Ammon's horn (tissue), 1 donor: ENCODE data around the gene RASGRF1.
A peak's percentile ranks its signal among the peaks of the same experiment; 100 is the strongest.
"Not testable (repeated sequence)": the region's sequence is repeated elsewhere in the genome, so short reads cannot be mapped to it uniquely, and the experiment has no call there.

Experiments used
- DNase-seq: peaks from one replicate; pipeline ENCODE4 v3.0.0-alpha.2; 2016; ENCODE audit warnings: low spot score

Gene RASGRF1

DNA sequence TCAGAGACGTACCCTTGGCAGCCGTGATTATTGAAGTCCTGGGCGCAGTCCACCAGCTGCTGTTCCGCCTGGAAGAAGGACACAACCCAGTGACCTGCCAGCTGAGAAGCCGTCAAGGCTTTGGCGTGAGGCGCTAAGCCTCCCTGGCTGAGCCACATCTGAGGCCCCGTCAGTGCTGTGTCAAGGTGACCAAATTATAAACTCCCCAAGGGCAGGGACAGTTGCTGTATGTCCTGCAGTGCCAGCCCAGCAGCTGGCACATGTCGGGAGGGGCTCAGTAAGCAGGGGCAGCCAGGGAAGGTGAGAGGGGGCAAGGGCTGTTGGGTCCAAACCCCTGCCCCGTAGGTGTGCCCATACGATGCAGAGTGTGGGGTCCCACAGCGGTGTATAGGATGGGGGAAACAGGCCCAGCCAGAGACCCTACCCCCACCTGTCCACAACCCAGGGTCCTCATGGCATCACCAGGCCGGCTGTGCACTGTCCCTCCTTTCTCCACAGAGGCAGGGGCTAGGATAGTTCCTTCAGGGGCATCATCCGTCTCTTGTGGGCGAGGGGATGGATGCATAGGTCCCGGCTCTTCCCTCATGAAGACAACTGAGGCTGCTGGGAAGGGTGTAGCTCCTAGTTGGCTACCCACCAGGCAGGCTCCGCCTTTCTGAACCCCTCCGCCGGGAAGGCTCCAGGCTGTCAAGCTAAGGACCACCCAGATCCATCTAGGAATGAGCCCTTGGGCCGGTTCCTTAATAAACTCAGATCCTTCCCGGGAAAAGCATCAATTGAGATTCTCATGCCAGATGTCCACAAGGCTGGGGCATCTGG lies 158.9 kb downstream of the RASGRF1 start:
- no peak for DNase-seq

DNA sequence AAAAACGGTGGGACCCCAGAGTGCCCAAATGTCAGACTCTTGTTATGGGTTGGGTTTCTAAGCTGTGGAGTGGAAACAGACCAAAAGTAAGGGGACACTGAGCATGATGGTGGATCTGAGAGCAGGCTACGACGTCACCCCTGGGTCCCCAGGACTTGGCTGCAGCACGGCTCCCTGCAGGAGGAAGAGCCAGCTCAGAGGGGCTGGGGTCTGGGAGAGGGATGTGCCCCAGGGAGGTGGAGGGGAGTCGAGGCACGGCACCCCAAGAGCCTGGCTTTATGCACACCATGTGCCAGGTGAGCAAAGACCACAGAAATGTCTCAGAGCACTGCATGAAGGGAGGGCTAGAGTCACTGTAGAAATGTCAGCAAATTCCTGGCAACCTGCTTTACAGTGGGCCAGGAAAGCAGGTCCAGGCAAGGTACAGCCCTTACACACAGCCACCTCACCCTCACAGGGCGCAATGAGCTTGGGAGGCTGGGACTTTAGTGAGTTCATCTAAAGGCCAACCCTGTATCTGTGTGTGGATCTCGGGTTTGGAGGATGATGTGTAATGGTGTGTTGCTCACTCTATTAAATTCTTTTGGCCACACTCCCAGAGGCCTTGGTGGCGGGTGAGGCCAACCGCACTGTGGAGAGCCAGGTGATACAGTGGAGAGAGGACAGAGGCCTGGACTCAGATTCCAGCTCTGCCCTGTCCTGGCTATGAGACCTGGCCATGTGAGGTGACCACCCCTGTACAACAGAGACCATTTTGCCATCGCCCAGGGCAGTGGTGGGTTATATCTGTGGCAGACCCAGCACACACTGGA lies 159.8 kb downstream of the RASGRF1 start:
- no peak for DNase-seq

DNA sequence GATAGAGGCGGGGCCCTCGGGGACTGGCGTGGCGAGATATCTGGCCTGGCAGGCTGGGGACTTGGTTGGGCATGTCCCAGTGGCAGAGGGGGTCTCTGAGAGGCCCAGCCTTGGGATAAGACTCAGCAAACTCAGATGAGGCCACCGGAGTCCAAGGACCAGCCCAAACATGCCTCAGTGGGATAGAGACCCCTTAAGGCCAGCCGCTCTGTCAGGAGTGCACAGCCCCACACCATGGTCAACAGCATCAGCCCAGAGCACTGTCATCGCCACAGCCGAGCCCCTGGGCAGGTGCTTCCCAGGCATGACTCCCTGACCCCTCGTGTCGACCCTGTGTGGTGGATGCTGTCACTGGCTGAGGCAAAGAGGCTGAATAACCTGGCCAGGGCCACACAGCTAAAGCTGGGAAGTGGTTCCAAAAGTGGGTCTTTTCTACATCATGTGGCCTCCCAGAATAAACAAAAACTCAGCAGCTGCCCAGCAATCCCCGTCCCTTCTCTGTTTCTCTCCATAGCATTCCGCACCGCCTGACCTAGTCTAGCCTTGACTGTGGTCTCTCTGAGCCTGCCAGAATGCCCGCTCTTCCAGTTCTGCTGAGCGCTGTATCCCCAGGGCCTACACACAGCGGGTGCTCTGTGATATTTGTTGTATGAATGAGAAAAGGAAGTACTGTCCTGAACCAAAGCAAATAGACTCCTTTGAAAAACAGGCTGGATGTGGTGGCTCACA lies 160.9 kb downstream of the RASGRF1 start:
- no peak for DNase-seq

DNA sequence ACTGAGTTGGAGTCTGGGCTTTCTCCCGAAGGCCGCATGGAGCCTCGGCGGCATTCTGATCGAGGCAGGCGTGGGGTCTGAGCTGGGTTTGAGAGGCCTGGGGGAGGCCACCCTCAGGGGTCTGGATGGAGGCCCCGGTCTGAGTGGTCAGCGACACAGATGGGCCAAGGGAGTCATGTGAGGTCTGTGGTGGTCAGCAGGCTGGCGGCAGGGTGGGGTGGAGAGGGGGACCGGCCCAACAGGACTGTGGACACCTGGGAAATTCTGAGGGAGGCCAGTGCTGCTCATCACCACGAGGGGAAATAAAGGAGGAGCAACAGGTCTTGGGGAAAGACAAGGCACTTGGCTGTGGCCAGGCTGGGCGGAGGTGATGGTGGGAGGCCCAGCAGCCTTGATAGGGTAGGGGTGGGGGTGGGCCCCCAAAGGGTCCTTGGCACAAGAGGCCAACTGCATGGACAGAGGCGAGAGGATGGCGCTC lies 161.9 kb downstream of the RASGRF1 start:
- no peak for DNase-seq

DNA sequence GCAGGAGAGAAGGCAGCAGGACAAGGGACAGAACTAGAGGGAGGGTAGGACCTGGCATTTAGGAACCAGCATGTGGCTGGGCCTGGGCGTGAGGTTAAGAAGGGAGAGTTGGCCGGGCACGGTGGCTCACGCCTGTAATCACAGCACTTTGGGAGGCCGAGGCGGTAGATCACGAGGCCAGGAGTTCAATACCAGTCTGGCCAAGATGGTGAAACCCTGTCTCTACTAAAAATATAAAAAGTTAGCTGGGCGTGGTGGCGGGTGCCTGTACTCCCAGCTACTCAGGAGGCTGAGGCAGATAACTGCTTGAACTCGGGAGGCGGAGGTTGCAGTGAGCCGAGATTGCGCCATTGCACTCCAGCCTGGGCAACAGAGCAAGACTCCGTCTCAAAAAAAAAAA lies 162.4 kb downstream of the RASGRF1 start:
- DNase-seq, result not testable (repeated sequence)

DNA sequence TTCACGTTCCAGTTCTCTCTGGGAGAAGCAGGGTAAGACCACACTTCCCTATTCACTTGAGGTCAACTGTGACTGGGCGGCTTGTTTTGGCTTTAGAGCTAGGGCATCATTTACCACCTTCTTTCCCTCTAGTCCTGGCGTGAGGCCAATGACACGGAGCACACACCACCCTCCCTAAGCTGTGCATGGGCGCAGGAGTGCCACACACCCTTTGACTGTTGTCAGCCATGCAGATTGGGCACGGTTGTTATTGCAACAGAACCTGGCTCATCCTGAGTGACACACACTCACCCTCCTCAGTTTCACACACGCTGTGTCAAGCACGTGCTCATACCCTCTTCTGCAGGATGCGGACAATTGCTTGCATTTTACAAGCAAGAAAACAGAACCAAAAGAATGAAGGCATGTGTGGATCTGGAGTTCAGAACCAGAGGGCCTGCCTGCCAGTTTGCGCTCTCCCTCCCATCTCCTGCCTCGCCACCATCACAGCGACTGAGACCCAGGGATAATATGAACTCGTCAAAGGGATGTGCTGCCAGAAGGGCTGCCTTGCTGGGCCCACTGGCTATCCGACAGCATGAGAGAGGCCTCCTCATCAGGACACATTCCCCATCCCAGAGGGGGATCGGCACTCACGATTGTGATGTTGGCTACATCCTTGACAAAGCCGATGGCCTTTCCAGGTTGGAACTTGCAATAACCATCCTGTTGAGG lies 163.3 kb downstream of the RASGRF1 start:
- DNase-seq, result no peak

DNA sequence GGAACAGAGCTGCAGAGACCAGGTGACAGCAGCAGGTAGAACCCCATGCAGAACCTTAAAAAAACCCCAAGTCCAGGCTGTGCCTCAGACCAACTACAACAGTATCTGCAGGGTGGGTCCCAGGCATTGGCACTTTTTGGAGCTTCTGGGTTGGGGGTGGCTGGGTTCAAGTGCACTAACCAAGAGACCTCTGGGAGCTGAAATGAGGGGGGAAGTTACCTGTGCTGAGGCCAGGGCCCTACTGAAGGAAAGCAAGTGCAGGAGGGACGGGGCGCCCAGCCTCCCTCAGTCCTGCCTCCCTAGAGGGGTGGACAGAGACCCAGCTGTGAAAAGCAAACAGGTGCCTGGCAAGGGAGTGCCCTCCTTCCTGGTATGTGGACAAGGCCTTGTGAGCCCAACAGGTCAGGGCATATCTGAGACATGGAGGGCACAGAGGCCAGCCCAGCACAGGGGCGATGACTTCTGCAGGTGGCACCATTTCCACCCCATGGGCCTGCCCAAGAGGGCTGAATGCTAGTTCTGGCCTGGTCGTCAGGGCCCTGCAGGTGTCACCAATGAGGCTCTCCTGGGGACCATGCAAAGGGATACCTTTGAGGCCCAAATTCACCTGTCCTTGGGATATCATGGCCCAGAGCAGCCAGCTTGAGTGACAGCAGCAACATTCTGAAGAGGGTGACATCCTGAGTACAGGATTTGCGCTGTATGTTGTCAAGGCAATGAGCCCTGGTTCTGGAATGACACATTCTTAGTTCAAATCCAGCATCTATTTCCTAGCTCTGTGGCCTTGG lies 164.4 kb downstream of the RASGRF1 start:
- DNase-seq, result no peak

DNA sequence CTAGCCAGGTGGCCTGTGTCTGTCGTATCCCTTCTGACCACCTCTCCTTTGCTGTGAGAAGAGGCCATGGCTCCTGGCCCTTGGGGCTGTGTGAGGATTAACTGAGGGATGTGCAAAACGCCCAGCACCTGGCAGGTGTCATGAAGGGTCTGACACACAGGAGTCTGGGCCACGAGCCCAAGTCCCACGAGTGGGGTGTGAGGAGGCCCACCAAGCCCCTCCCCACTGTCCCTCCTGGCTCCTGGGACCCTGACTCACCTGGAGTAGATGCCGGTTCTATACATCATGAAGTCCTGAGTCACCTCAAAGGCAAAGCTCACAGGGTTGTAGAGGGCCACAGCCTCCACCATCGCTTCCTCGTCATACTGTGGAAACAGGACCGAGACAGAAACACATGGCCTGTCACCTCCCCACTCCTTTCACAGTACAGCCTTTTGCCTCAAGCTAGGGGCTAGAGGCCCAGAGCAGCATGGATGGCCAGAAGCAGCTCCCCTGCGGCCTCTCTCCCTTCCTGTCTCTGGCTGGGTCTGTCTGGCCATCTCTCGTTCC lies 165.4 kb downstream of the RASGRF1 start:
- DNase-seq, result no peak

DNA sequence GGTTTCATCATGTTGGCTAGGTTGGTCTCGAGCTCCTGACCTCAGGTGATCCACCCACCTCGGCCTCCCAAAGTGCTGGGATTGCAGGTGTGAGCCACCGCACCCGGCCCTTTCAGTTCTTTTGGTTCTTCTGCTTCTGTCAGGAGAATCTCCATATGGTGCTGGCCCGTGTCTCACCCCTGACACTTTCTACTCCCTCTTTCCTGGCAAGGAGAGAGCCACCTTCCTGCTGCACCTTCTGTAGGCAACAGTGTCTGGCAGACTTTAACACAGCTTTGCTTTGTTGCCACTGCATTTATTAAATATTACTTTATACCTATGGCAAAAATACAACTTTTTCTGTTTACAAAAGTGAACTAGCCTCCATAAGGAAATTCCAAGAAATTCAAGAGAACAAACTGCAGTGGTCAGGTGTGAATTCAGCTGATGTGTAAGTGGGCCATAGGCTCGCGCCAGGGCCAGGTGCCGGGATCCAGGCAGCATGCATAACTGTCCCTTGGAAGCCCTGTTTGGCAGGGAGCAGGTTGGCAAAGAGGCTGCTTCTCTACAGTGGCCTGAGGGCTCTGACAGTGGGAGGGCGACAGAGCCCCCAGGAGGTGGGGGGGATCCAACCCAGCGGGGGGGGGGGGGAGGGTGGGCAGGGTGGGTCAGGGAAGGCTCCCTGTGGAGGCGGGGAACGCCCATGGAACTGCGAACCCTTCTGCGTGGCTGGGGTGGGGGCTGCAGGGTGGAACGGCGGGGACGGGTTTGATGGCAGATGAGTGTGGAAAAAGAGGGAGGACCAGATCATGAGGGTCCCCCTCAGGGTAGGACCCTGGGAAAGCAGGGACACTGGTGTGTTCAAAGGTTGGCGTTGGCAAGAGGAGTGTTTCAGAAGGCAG lies 166.9 kb downstream of the RASGRF1 start:
- no peak for DNase-seq

DNA sequence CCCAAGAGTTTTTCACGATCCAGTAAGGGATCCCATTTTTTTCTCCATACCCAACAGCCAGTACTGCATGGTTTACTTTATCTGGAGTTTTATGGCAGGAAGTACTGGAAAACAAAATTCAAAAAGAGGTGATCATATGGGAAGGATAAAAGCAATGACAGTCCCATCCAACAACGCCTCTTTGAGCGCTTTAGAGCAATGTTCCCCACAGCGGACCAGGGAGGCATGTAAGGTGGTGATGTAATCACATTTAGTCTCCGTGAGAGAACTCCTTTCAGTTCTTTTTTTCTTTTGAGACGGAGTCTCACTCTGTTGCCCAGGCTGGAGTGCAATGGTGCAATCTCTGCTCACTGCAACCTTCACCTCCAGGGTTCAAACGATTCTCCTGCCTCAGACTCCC lies 167.6 kb downstream of the RASGRF1 start:
- no peak for DNase-seq

DNA sequence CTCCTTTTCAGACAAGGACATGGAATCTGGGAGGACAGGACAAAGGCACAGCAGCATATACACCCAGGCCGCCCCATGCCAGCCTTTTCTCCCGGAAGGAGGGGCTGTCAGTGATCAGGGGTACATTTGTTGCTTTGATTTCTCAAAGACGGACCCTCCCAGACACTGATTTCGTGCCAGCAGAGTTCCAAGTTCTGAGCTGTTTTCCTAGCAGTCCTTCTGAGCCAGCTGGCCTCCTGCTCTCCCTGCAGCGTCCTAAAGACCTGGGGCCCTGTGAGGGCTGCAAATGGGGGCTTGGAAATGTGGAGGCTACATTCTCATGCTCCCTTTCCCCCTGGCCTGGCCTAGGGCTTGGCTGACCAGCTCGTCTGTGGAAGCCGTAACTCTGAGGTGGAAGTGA lies 168.1 kb downstream of the RASGRF1 start:
- DNase-seq, result no peak

DNA sequence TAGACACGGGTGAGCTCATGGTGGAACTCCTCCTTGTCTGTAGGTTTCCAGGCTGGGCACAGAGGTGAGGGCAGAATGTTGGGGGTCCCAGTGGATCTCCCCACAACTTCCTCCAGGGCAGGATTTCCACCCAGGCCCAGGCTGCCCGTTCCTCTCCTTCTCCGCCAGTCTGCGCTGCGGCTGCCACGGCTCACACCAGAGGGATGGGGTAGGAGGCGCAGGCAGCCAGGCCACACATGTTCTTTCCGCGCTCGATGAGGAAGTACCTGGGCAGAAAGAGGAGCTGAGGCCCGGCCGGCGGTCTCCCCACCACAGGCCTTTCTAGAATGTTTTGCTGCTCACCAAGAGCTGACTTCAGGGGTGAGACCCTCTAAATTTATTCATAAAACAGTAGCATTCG lies 168.6 kb downstream of the RASGRF1 start:
- peak; percentile 76 for DNase-seq

DNA sequence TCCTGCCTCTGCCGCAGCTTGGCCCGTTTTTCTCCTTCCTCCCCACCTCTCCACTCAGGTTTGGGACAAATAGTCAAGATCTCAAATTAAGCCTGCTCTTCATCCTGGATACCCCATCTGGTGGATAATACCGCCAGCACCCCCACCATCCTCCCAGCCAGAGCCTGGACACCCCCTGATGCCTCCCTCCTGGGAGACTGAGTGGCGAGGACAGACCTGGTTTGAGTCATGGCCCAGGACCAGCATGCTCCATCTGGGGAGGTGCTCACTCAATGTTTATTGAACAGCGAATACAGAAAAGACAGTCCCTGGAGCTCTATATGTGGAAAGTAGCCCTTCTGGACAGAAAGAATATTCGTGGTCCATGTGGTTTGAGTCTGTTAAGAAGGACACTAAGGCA lies 169.1 kb downstream of the RASGRF1 start:
- DNase-seq, result no peak

DNA sequence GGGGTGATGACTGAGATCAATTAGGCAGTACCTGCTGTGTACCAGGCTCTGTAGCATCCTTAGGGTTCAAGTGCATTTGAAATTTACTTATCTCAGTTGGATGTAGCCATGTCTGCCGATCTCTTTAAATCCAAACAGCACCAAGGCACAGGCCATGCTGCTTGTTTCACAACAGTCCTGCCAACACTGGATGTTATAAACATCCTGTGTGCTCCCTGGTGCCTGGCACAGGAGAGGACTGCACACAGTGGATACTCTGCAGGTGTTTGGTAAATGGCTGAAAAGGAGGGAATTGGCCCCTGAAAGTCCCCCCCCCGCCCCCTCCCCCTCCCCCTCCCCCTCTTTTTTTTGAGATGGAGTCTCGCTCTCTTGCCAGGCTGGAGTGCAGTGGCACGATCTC lies 172.7 kb downstream of the RASGRF1 start:
- no peak for DNase-seq

DNA sequence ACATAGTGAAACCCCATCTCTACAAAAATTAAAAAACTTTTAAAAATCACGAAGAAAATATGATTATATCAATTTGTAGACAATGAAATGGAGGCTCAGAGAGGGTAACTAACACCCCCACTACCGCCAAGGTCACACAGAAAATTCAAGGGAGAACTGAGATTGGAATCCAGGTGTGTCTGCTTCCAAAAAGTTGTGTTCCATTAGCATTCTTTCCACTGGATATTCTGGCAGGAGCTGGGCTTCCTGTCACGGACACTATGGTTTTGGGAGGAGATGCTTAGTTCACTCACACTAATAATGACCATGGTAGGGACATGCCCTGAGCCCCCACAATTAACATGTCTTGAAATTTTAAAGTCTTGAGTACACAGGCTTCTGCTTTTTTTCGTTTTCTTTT lies 174.5 kb downstream of the RASGRF1 start:
- no peak for DNase-seq

DNA sequence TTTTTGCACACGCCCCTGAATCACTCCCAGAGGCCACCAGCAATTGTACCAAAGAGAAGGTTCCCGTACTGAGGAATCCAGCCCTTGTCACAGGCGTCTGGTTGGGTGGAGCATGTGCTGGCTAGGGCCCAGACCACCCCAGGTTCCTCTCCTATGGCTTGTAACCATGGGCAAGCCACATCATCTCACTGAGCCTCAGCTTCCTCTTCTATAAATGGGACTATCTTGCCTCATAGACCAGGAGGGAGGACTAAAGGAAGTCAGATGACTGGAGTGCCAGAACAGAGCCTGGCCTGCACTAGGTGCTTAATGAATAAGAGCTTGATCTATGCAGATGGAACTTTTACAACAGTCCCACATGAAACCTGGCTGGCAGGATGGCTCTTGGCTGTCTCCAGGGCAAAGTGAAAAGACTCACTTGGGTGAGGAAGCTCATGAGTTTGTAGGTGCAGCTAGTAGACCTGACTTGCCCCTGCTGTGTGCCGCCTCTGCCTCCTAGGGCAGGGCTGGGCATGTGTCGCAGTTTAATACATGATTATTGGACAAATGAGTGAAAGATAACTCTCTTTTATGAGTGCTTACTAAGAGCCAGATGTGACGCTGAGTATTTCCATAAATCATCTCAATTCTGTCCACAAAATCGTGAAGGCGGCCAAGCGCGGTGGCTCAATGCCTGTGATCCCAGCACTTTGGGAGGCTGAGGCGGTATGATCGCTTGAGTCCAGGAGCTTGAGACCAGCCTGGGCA lies 175.1 kb downstream of the RASGRF1 start:
- DNase-seq, result peak; percentile 79

DNA sequence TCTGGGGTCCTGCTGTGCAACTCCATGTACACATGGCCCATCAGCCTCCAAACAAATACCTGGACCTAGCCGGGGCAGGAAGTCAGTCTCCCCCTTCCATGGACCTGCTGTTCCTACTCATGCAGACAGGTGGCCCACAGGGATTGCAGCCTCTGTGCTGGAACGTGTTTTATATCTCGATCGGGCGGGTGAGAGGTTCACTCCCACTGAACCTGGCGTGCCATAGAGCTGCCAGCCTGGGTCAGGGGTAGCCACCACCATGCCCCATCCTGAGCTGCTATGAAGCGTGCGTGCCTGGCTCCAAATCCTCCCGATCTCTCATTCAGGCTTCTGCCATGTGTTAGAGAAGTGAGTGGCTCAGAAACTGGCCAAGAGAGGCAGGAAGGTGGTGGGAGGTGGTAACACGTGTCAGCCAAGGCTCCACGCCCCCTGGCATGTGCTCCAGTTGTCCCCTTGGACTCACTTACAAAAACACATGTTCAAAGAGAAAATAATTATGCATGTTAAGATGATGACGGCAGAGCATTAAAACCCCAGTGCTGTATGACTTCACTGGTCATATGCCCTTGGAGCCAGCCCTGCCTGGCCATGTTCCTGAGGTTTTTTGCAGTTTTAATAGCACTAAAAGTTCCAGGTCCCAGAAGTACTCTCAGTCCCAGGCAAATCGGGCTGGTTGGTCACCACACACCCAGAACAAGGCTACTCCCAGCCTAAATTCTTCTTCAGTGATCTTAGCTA lies 176.4 kb downstream of the RASGRF1 start:
- no peak for DNase-seq

DNA sequence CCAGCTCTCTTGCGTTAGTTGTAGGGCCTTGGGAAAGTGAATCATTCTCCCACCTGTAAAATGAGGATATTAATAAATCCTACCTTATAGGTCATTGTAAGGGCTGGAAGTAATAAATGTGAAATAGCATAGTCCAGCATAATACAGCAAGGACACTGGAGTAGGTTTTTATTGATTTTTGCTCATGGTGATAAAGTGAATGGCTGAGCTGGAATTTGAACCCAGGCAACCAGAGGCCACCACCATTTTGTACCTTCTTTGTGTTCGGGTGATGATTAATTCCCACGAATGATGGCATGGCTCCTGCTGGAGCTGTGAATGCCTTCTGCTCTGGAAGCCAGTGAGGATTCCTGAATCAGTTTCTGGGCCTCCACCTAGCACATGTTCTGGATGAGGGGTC lies 177.6 kb downstream of the RASGRF1 start:
- DNase-seq, result no peak
